ENCODE results near the gene SLC3A2.
A peak's percentile ranks its signal among the peaks of the same experiment; 100 is the strongest.
"Not testable (repeated sequence)": the region's sequence is repeated elsewhere in the genome, so short reads cannot be mapped to it uniquely, and the experiment has no call there.

Gene SLC3A2

DNA sequence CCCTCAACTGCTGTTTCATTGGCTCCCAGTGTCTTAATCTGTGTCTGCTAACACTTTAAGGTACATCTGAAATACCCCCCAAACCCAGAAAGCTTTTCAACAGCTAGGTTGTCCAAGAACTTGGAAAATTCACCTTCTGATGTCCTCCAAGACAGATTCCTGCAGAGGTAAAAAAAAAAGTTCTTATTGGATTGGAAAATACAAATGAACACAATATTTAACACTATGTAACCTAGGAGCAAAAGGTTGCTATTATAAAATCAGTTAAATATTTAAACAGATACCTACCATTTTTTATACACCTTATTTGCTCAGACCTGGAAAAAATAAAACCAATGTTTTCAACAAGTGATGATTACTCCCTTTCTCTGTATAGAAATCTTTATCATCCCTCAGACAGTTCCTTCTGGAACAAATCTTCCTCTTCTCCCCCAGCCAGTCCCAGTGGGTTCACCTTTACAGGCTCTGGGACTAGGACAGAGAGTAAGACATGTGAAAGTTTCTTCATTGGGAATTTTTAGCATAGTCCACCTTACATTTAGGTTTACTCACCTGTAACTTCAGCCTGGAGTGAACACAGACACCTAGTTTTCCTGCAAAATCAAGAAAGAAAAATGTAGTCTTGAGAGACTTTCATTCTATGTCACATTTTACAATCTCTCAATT is 28.0 kb upstream of the SLC3A2 start:
- DNase-seq: no peak

DNA sequence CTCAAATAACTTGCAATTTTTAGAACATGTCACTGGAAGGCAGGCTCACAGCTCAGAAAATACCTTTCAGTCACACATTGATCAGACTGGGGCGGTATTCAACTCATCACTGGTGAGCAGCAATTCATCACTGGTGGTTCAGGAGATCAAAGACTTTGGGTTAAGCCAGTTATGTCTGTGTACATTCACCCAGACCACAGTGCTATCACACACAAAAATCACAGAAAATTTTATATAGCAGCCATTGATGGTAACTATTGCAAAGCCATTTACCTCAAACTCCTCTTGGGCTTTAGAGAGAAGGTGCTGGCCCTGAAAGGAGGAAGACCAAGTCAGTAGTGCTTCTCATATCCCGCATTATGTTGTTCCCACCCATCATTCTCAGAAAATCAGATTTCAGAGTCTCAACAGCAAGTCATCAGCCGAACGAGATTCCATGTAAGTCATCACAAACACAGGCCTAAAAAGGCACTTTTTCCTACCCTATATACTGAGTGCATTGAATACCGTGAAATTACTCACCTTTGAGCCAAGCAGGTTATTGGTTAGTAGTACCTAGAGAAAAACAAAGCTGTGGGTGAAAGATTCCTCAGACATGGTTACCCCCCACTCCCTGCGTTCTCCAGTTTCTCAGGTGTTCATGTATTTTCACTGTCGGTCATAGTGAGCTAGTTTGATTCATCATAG is 27.3 kb upstream of the SLC3A2 start:
- no peak for DNase-seq

DNA sequence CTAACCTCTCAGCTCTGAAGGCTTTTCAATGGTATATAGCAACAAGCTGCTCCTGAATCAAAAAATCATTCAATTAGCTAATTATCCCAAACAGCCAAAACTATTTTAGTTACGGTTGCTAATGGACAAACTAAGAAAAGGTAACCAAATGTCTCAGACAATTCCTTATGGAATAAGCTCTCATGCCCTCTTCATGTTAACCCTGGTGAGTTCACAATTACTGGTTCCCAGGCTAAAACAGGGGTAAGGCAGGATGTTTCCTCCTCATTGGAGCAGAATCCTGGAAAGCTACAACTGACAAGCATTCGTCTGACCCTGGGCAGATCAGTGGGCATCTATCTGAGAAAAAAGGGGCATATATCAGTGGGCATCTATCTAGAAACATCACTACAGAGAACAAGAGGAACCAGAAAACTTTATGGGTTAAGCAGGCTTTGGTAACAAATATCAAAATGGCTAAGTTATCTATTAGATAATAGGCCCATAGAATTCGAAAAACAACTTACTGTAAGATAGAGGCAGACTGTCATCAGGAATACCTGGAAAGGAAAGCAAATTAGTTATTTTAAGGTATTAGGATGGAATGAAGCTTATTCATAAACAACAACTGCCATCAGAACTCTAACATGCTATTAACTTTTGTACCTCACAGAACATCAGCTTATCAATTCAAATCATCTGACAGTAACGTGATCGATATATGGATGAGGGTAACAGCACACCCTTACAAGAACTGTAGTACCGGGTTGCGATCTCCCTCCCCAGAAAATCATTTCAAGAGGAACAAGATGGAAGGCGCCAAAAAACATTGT is 26.5 kb upstream of the SLC3A2 start:
- no peak for DNase-seq

DNA sequence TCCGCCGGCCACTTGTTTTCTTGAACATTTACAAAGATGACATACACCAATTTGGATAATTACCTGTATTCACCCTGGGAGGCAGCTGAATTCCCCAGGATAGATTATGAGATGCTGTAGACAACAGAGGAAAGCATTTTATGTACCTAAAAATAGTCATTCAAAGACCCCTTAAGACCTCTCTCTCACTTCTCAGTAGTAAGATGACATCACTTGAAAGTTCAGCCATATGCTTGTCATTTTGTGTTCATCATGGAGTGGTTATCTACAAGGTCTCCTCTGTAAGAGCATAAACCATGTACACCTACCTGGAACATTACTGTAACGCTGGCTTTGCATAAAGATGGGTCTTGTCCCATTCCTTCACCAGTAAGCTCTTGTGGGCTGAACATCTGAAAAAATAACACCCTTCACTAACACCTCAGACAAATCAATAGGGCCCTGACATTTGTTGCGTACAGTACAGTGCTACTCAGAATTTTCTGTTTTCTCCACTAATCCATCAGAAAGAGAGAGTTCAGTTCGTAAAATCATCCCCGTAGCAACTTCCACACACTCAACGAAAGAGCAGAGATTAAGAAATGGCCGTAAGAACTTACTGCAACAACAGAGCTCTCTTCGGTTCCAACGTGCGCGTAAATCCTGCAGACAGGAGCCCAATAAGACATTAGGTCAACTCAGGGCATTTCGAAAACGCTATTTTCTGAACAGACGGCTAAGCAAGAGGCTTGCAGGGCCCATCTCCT is 25.7 kb upstream of the SLC3A2 start:
- DNase-seq: no peak

DNA sequence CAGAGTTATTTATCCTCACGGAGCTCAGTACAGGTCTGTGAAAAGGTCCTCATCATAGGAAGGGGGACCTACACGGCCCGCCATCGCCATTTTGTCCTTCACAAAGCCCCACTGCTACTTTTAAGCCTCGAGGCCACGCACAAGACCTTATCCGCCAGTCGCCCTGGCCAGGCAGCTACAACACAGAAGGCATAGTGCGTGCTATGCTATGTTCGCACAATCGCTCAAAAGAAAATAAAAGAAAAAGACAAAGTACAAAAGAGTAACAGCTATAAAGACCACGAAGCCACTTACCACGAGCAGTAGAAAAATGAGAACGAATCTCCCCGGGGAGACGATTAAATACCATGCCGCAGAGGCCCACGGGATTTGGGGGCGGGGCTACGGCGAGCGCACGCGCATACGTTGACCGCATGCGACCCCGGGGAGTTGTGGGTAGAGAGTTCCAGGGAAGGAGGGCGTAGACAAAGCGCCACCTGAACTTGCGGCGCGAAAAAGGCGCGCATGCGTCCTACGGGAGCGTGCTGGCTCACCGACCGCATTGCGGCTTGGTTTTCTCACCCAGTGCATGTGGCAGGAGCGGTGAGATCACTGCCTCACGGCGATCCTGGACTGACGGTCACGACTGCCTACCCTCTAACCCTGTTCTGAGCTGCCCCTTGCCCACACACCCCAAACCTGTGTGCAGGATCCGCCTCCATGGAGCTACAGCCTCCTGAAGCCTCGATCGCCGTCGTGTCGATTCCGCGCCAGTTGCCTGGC is 24.9 kb upstream of the SLC3A2 start:
- DNase-seq: peak; percentile 96

DNA sequence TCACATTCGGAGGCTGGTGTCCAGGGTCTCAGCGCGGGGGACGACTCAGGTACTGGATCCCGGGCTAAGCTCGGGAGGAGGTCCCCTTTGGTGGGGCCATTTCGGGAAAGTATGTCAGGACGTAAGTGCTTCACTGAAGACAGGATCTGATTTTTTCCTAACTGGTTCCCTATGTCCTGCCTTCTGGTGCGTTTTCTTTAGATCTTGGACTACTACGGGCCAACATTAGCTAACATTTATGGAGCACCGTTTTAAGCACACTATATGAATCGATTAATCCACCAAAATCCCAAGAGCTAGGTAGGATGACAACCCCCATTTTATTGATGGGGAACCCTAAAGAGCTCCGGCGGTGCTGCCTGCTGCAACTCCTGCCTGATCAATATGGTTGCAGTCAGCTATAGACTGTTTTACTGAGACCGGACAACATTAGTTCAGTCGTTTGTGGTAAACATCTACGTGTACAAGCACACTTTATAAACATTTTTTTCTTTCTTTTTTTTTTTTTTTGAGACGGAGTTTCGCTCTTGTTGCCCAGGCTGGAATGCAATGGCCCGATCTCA is 24.3 kb upstream of the SLC3A2 start:
- DNase-seq: no peak

DNA sequence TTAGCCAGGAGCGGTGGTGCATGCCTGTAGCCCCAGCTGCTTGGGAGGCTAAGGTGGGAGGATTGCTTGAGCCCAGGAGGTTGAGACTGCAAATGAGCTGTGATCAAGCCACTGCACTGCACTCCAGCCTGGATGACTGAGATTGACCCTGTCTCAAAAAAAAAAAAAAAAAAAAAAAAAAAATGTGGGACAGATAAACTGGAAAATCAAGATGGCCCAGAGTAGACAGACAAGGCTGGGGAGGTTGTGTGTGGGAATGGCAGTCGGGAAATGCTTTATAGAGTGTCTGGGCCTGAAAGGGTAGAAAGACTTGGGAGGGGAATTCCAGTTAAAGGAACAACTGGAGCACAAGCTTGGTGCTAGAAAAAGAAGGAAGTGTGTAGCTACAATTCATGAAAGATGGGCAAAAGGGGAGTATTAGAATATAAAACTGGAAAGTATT is 23.1 kb upstream of the SLC3A2 start:
- DNase-seq: no peak

DNA sequence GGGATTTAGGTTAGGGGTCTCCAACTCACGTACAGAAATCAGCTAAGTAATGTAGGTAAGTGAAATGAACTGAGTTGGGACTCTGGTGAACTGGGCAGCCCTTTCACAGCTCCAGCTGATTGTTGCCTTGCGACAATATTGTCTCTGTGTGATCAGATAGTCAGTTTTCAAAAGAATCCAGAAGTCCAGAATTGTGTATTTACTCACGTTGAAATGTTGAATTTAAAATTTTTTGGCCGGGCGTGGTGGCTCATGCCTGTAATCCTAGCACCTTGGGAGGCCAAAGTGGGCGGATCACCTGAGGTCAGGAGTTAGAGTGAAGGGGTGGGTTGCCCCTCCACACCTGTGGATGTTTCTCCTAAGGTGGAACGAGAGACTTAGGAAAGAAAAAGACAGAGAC is 22.5 kb upstream of the SLC3A2 start:
- no peak for DNase-seq

DNA sequence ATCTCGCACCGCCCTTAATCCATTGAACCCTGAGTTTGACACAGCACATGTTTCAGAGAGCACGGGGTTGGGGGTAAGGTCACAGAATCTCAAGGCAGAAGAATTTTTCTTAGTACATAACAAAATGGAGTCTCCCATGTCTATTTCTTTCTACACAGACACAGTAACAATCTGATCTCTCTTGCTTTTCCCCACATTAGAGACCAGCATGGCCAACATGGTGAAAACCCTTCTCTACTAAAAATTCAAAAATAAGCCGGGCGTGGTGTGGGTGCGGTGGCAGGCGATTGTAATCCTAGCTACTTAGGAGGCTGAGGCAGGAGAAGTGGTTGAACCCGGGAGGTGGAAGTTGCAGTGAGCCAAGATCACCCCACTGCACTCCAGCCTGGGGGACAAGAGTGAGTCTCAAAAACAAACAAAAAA is 21.4 kb upstream of the SLC3A2 start:
- not testable (repeated sequence) for DNase-seq

DNA sequence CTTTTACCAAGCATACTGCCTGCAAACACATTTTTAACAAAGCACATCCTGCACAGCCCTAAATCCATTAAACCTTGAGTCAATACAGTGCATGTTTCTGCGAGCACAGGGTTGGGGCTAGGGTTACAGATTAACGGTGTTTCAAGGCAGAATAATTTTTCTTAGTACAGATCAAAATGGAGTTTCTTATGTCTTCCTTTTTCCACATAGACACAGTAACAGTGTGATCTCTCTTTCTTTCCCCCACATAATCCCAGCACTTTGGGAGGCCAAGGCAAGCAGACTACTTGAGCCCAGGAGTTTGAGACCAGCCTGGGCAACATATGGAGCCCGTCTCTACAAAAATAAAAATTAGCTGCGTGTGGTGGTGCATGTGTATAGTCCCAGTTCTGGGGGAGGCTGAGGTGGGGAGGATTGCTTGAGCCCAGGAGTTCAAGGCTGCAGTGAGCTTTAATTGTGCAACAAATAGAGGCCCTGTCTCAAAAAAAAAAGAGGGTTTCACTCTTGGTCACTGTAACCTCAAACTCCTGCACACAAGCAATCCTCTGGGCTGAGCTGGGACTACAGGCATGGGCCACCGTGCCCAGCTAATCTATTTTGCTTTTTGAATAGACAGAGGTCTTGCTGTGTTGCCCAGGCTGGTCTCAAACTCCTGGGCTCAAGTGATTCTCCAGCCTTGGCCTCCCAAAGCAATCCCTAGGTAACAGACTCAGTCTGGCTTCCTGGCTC is 19.7 kb upstream of the SLC3A2 start:
- DNase-seq: no peak

DNA sequence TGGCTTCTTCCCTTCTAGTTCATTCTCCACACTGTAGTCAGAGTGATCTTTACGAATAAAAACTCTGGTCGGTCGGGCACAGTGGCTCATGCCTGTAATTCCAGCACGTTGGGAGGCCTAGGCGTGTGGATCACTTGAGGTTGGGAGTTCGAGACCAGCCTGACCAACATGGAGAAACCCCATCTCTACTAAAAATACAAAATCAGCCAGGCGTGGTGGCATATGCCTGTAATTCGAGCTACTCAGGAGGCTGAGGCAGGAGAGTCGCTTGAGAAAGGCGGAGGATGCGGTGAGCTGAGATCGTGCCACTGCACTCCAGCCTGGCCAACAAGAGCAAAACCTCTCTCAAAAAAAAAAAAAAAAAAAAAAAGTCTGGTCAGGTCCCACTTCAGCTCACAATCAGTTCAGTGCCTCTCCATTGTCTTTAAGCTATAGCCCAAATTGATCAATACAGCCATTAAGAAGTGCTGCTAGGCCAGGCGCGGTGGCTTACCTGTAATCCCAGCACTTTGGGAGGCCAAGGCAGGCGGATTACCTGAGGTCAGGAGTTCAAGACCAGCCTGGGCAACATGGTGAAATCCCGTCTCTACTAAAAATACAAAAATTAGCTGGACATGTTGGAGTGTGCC is 19.0 kb upstream of the SLC3A2 start:
- not testable (repeated sequence) for DNase-seq

DNA sequence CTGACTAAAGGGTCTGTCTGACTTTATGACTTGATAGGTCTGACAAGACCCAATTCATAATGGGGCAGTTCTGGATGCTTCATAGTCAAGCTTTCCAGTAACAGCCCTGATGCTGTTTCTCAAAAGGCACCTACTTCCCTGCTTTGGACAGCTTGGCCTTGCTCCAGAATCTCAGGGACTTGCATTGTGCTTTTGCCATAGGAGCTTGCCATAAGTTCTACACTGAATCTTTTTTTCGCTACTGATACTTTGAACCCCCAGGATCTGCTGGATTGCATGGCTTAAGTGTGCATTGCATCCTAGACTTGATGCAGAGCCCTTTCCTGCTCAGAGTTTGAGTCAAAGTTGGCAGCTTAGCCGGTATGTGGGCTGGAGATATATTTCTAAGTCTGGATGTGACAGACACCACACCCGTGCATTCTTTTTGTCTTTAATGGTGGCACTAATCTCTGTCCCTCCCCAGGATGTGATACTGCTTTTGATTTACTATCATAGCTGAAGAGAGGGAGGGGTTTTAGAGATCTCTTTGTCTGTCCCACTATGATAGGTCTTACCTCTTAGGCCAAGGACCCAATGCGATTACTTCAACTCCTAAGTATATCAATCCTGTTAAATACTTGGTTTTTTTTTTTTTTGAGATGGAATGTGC is 16.9 kb upstream of the SLC3A2 start:
- DNase-seq: no peak

DNA sequence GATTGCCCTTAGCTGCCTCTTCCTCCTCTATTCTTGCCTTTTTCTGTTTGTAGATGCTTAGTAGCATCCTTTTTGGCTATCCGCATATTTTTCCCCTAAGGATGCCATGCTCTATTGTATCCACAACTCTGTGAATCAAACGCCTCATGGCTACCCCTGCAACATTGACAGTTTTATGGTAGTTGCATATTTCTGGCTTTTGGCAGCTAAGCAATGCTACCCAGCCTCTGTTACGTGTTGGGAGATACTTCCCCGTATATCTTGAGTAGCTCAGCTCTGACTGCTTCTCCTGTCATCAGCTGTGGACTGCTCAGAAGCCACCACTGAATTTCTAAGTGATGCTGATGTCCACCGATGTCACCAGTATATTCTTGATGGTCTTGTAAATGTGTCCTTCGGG is 15.1 kb upstream of the SLC3A2 start:
- no peak for DNase-seq

DNA sequence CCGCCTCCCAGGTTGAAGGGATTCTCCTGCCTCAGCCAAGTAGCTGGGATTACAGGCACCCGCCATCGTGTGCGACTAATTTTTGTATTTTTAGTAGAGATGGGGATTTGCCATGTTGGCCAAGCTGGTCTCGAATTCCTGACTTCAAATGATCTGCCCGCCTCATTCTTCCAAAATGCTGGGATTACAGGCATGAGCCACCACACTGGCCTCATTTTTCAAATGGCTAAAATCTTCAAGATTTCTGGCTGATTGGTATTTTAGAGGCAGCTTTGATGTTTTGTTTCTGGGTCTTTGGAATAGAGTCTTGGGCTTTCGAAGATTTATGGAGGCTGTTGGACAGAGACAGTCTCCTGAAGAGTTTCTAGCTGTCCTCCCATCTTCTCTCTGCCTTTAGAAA is 5.8 kb upstream of the SLC3A2 start:
- DNase-seq: no peak

DNA sequence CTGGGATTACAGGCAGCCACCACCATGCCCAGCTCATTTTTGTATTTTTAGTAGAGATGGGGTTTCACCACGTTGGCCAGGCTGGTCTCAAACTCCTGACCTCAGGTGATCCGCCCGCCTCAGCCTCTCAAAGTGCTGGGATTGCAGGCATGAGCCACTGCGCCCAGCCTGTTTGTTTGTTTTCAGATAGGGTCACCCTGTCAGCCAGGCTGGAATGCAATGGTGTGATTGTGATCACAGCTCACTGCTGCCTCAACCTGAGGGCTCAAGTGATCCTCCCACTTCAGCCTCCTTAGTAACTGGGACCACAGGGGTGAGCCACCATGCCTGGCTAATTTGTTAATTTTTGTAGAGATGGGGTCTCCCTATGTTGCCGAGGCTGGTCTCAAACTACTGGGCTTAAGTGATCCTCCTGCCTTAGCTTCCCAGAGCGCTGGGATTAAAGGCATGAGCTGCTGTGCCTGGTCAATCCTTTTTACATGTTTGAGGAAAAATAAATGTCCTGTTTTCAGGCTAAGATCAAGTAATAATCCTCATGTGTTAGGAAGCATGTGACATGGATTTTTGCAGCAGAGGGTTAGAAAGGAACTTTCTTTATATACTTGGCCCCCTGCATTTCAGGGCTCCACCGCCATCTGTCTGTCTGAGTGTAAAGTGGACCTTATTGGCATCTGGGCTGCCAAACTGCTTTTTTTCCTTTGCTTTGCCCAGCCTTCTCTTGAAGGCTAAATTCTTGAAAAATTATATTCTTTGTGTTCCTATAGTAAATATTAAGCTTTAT is 4.8 kb upstream of the SLC3A2 start:
- no peak for DNase-seq

DNA sequence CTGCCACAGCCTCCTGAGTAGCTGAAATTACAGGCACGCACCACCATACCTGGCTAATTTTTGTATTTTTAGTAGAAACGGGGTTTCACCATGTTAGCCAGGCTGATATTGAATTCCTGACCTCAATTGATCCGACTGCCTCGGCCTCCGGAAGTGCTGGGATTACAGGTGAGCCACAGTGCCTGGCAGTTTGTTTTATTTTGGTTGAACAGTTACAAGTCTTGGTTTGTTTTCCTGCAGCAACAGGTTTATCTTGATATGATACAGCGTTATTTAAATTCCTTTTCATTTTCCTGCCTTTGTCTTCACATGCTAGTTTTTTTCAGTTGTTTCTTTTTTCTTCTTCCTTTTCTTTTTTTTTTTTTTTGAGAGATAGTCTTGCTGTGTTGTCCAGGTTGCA is 4.0 kb upstream of the SLC3A2 start:
- DNase-seq: no peak

DNA sequence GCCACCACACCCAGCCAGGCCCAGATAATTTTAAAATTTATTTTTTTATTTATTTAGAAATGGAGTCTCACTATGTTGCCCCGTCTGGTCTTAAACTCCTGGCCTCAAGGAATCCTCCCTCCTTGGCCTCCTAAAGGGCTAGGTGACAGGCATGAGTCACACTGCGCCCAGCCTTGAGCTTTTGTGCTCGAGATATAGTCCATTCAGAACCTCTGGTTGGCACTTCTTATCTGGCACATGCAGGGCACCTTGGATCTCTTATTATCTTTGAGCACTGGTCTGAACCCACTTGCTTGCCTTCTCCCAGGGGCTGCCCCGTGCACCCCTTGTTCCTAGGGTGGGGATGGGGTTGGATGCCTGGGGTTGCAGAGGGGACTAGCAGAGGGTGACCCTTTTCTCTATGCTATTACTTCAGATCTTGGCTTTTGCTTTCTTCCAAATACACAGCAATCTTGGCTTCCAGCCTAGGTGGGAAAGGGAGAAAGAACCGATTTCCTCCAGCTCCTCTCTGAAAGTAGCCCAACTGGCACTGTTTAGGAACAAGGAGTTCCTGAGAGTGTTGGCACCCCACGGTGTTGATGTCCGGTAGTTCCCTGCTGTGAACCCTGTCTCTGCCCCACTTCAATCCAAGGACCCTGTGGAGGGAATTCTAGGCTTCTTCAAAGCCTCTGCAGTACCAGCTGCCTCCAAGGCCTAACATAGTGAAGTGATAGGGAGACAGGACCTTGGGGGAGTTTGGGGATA is 1.3 kb upstream of the SLC3A2 start:
- no peak for DNase-seq

DNA sequence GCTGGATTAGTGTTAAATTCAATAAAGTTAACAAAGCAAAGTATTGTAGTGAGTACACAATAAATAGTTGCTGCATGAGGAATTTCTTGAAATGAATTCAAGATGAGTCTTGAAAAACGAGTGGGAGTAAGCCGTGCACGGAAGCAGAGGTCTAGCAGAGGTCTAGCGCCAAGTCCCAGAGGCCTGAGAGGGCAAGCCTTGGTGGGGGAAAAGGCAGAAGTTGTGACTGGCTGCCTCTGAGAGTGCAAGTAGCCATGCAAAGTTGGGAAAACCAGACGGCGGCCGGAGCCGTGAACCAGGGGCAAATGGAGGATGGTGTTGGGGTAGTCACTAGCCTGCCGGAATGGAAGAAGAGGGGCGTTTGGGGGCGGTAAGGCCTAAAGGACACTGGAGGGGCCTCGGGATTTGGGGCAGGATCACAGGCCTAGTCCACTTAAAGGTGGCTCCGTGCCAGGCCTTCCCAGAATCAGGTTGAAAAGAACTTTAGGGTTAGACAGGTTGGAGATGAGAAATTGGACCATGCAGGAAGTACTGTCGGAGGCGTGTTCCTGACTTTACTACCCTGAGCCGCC is 379 bp upstream of the SLC3A2 start:
- no peak for DNase-seq
